Aorta (tissue), 5 donors: ENCODE data around the gene CDX1. TPM values are rescaled to one million over a fixed set of nuclear protein-coding genes. Genes with fewer than 3 reads are reported as not detected.

Source experiments
- ATAC-seq: fragments of 200-7000 bp; cut with Tn5 transposase; one replicate; pipeline ENCODE4 v1.9.1; 2022; ENCODE audit warnings: moderate library complexity; ENCODE audit not compliant: low FRiP score
- DNase-seq, 2 donors: peaks; one replicate each; pipeline ENCODE4 v3.0.0-alpha.2; 2020
- H3K27ac ChIP-seq, 2 donors: one replicate each; pipeline ENCODE4 v1.5.1; 2013; ENCODE audit warnings: low read length in 2 of 2, mild to moderate bottlenecking in 2 of 2, moderate library complexity in 2 of 2, control low read depth in 1 of 2, inconsistent platforms in 1 of 2, low read depth in 1 of 2
- H3K27me3 ChIP-seq, 2 donors: one replicate each; pipeline ENCODE4 v1.6.1; 2013; ENCODE audit warnings: control low read depth in 1 of 2, low read length in 1 of 2, mild to moderate bottlenecking in 1 of 2, moderate library complexity in 1 of 2; ENCODE audit not compliant: insufficient read depth in 2 of 2, control insufficient read depth in 1 of 2
- H3K36me3 ChIP-seq, 2 donors: one replicate each; pipeline ENCODE4 v1.6.1; 2013; ENCODE audit warnings: control low read depth in 1 of 2, low read length in 1 of 2, mild to moderate bottlenecking in 1 of 2; ENCODE audit not compliant: insufficient read depth in 2 of 2, control insufficient read depth in 1 of 2
- H3K4me1 ChIP-seq, 2 donors: one replicate each; pipeline ENCODE4 v1.6.1; 2013; ENCODE audit warnings: low read length in 2 of 2, control low read depth in 1 of 2, mild to moderate bottlenecking in 1 of 2, moderate library complexity in 1 of 2; ENCODE audit not compliant: insufficient read depth in 2 of 2, control insufficient read depth in 1 of 2
- H3K4me3 ChIP-seq, 2 donors: one replicate each; pipeline ENCODE4 v1.5.1; 2013; ENCODE audit warnings: low read length in 2 of 2, control low read depth in 1 of 2, mild to moderate bottlenecking in 1 of 2
- H3K9me3 ChIP-seq: one replicate; pipeline ENCODE4 v1.6.1; 2013; ENCODE audit warnings: mild to moderate bottlenecking, low read length; ENCODE audit not compliant: control insufficient read depth
- WGBS, 2 donors: extraction: QIAGEN DNeasy Blood & Tissue Kit; methylation state at CpG; one replicate each; pipeline ENCODE4 v1.1.7; 2013; 5-methylcytosine and 5-hydroxymethylcytosine counted together
- intact Hi-C, 2 donors: fragments of 100-400 bp; cut with DNase I; formaldehyde crosslinking; loops; one replicate each; pipeline versions ENCODE4 v1.14.2 to v1.15.0; 2022
- polyA plus RNA-seq, 2 donors: library from polyadenylated mRNA; stranded (reverse); fragments of 200-250 nt; gene quantifications; one replicate each; pipeline ENCODE4 v1.2.3, GENCODE V29; 2013
- total RNA-seq, 2 donors: library from RNA; stranded (reverse); fragmentation: NEBNext Ultra II Directional; extraction: Animal tissue kit (Norgen Biotek cat#: 25700); gene quantifications; one replicate each; pipeline ENCODE4 v1.2.1, GENCODE V29; 2021
- donor health status: healthy with polysubstance abuse.
- donor health status: Bipolar disorder and iron deficiency.
- donor health status: DM: no; HTN: no; CAD: no.
- donor health status: DM: no; HTN: no; CAD: no.
- donor health status: DM: yes; HTN: yes; CAD: no.

Gene CDX1
- total and polyA plus RNA-seq, 4 donors: 0.69 to 30.2 TPM; not detected in 2

GRCh38 chr5:150184990-150185912, 18.7 kb downstream of the CDX1 start:
- no peak overlapping the region for H3K4me3 ChIP-seq
- H3K27me3 ChIP-seq: no peaks in the 10 kb centered on the region
- no peak for ATAC-seq
- intact Hi-C loops: loop anchor here in 1 of 2 donors (5.0 kb wide), 1 partner anchor 32 kb away; no protein-coding TSS in a partner anchor
- H3K4me1 ChIP-seq: no peaks in the 10 kb centered on the region
- no peak for DNase-seq
- H3K27ac ChIP-seq: no peak overlapping the region
- H3K36me3 ChIP-seq: no peaks in the 10 kb centered on the region
- no peaks in the 10 kb centered on the region for H3K9me3 ChIP-seq
- 87% methylated on average over 12 of the region's 12 CpGs for WGBS, 2 donors

GRCh38 chr5:150186137-150186536, 19.6 kb downstream of the CDX1 start:
- ATAC-seq: no peak
- H3K27ac ChIP-seq: no peak overlapping the region
- no peaks in the 10 kb centered on the region for H3K36me3 ChIP-seq
- H3K27me3 ChIP-seq: no peaks in the 10 kb centered on the region
- intact Hi-C loops: no loop called here
- no peaks in the 10 kb centered on the region for H3K9me3 ChIP-seq
- 96 to 98% methylated on average over 8 of the region's 8 CpGs for WGBS, 2 donors
- H3K4me1 ChIP-seq: no peaks in the 10 kb centered on the region
- H3K4me3 ChIP-seq: no peak overlapping the region
- no peak for DNase-seq

DNA sequence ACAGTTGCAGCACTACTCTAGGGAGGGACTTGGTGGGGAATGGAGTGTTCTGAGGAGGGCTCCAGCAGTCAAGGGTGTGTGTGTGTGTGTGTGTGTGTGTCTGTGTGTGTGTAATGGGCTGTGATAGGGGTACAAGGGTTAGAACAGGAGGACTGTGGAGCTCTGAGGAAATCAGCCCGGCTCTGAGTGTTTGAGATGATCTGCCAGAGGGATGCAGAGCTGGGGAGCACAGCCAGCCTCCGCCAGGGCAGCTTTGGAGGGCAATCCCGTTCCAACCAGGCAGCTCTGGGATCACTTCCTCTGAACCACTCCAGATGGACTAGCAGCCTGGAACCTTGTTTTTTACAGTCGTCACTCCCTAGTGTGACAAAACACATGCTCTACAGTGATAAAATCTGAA, 20.3 kb downstream of the CDX1 start:
- Histone ChIP-seq H3K36me3 (no peaks in the 10 kb centered on the region), H3K4me3 (no peak overlapping the region), H3K9me3 (no peaks in the 10 kb centered on the region), H3K4me1 (no peaks in the 10 kb centered on the region), H3K27ac (no peak overlapping the region), H3K27me3 (no peaks in the 10 kb centered on the region)
- 64 to 68% methylated on average over 4 of the region's 4 CpGs for WGBS, 2 donors
- no peak for DNase-seq
- intact Hi-C loops: no loop called here
- ATAC-seq: no peak

GRCh38 chr5:150188146-150188842, 21.7 kb downstream of the CDX1 start:
- Histone ChIP-seq H3K4me3 (no peak overlapping the region), H3K27me3 (no peaks in the 10 kb centered on the region), H3K9me3 (no peaks in the 10 kb centered on the region), H3K36me3 (no peaks in the 10 kb centered on the region), H3K4me1 (no peaks in the 10 kb centered on the region), H3K27ac (no peak overlapping the region)
- no peak for ATAC-seq
- 72 to 75% methylated on average over 3 of the region's 3 CpGs for WGBS, 2 donors
- intact Hi-C loops: no loop called here
- DNase-seq: no peak

GRCh38 chr5:150189326-150189725, 22.7 kb downstream of the CDX1 start:
- no peaks in the 10 kb centered on the region for H3K27me3 ChIP-seq
- DNase-seq (no peak), ATAC-seq (no peak)
- H3K4me3 ChIP-seq: no peak overlapping the region
- no peak overlapping the region for H3K27ac ChIP-seq
- H3K4me1 ChIP-seq: no peaks in the 10 kb centered on the region
- 91 to 93% methylated on average over 3 of the region's 3 CpGs for WGBS, 2 donors
- intact Hi-C loops: no loop called here
- H3K9me3 ChIP-seq: no peaks in the 10 kb centered on the region
- H3K36me3 ChIP-seq: no peaks in the 10 kb centered on the region

GRCh38 chr5:150189728-150190502, 23.3 kb downstream of the CDX1 start, which contains the start of gene SLC6A7:
SLC6A7 (plus strand) TSS chr5:150190062; CDS start chr5:150190328, 266 bp downstream.
- no peak for DNase-seq
- no peak within 1 kb of the TSS for H3K4me3 ChIP-seq
- H3K36me3 ChIP-seq: no peaks in the 10 kb centered on the region
- 8 to 9% methylated on average over 27 to 58 of the region's 58 CpGs for WGBS, 2 donors
- no peaks in the 10 kb centered on the region for H3K4me1 ChIP-seq
- no peaks in the 10 kb centered on the region for H3K27me3 ChIP-seq
- ATAC-seq: no peak
- no peak within 1 kb of the TSS for H3K27ac ChIP-seq
- intact Hi-C loops: no loop called here
- no peaks in the 10 kb centered on the region for H3K9me3 ChIP-seq

DNA sequence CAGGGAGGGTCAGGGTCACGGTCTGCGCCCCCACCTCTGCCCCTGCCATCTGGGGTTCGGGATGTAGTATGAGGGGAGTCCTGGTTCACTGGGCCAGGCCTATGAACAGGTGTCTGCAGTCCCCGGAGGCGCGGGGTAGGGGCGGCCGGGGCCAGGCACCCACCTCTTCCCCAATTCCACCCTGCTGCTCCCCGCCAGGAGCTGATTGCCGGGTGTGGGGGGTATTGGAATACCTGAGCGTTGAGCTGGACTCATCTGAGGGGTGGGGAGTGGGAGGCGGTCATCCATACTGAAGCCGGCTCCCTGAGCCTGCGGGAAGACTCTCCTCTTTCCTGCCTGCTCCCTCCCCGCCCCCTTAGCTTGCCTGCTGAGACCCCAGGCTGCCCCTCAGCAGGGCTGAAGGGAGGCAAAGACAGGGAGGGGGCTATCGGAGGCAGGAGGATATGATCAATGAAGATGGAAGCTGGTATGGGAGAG, 24.0 kb downstream of the CDX1 start:
- DNase-seq: no peak
- intact Hi-C loops: no loop called here
- no peaks in the 10 kb centered on the region for H3K9me3 ChIP-seq
- no peaks in the 10 kb centered on the region for H3K36me3 ChIP-seq
- H3K4me1 ChIP-seq: no peaks in the 10 kb centered on the region
- no peak for ATAC-seq
- H3K27ac ChIP-seq: no peak overlapping the region
- H3K4me3 ChIP-seq: no peak overlapping the region
- H3K27me3 ChIP-seq: no peaks in the 10 kb centered on the region
- 77 to 84% methylated on average over 16 of the region's 16 CpGs for WGBS, 2 donors

- 66% methylated on average over 2 of the region's 2 CpGs for WGBS, 2 donors
- H3K4me1 ChIP-seq: no peaks in the 10 kb centered on the region
- no peaks in the 10 kb centered on the region for H3K9me3 ChIP-seq
- H3K27ac ChIP-seq: no peak overlapping the region
- intact Hi-C loops: no loop called here
- DNase-seq (no peak), ATAC-seq (no peak)
- no peak overlapping the region for H3K4me3 ChIP-seq
- no peaks in the 10 kb centered on the region for H3K27me3 ChIP-seq
- H3K36me3 ChIP-seq: no peaks in the 10 kb centered on the region
Measured at GRCh38 chr5:150190987-150191386, 24.4 kb downstream of the CDX1 start.
